Gastrocnemius medialis (tissue), 4 donors: Measurements from ENCODE around the gene DSG2. TPM values are rescaled to one million over a fixed set of nuclear protein-coding genes. Genes with fewer than 3 reads are reported as not detected.

ENCODE experiments used
- ATAC-seq, 2 donors: fragments of 150-250 bp; one replicate each; pipeline ENCODE4 v1.9.1; 2016
- DNase-seq, 2 donors: peaks; one replicate each; pipeline ENCODE4 v3.0.0-alpha.2; 2019
- H3K27ac ChIP-seq, 4 donors: fragments of 200-600 bp; sonication (generic); 1 replicate in 1 of 4; 2 replicates in 3 of 4; pipeline ENCODE4 v1.5.1; 2016 to 2018; ENCODE audit warnings: mild to moderate bottlenecking in 2 of 4, moderate library complexity in 1 of 4
- H3K27me3 ChIP-seq, 3 donors: fragments of 200-600 bp; sonication (generic) in 2 of 3; 1 replicate in 1 of 3; 2 replicates in 2 of 3; pipeline versions ENCODE4 v1.5.1 to v1.6.0; 2016 to 2019; ENCODE audit warnings: mild to moderate bottlenecking in 1 of 3, moderate library complexity in 1 of 3
- H3K36me3 ChIP-seq, 2 donors: fragments of 200-600 bp; sonication (generic) in 1 of 2; one replicate each; pipeline ENCODE4 v1.5.1; 2017 to 2018
- H3K4me1 ChIP-seq, 2 donors: fragments of 200-600 bp; sonication (generic) in 1 of 2; one replicate each; pipeline ENCODE4 v1.5.1; 2016 to 2017; ENCODE audit warnings: mild to moderate bottlenecking in 2 of 2
- H3K4me3 ChIP-seq, 4 donors: fragments of 200-600 bp; sonication (generic) in 3 of 4; 1 replicate in 1 of 4; 2 replicates in 3 of 4; pipeline ENCODE4 v1.5.1; 2016 to 2019; ENCODE audit warnings: mild to moderate bottlenecking in 2 of 4
- H3K9me3 ChIP-seq, 3 donors: fragments of 200-600 bp; sonication (generic) in 2 of 3; 1 replicate in 1 of 3; 2 replicates in 2 of 3; pipeline ENCODE4 v1.5.1; 2016 to 2019
- CTCF ChIP-seq, 5 experiments: fragments of 450-650 bp in 3 of 5; fragments of 200-600 bp in 2 of 5; sonication (generic) in 2 of 5; IDR thresholded peaks in 4 of 5; conservative IDR thresholded peaks in 1 of 5; 1 replicate in 4 of 5; 2 replicates in 1 of 5; pipeline ENCODE4 v1.5.1; 2016 to 2019; ENCODE audit warnings: antibody characterized with exemption in 5 of 5, mild to moderate bottlenecking in 3 of 5, moderate library complexity in 3 of 5
- POLR2A ChIP-seq, 2 donors: fragments of 450-650 bp; IDR thresholded peaks; one replicate each; pipeline ENCODE4 v1.6.1; 2017; ENCODE audit warnings: antibody characterized with exemption in 2 of 2, mild to moderate bottlenecking in 2 of 2, moderate library complexity in 2 of 2
- in situ Hi-C, 4 donors: fragments of 200-750 bp; cut with MboI; loops; one replicate each; pipeline versions ENCODE4 v1.15.0 to v1.8.0; 2017; ENCODE audit warnings: low sequenced_read_pairs in 4 of 4
- intact Hi-C: fragments of 100-400 bp; cut with DNase I; formaldehyde crosslinking; loops from one replicate; pipeline ENCODE4 v1.15.1; 2023; ENCODE audit warnings: low total_unique reads
- total RNA-seq, 4 donors: library from RNA; depleted of rRNA; stranded (reverse); fragments of >200 nt; gene quantifications; one replicate each; pipeline versions ENCODE4 v1.1.0 to v1.2.3, GENCODE V29; 2016

DSG2 gene
- total RNA-seq, 4 donors from 2014 or later: 0.61 to 3.7 (median 2.0) TPM

GRCh38 chr18:31572368-31572767, 74.4 kb downstream of the DSG2 start:
- in situ Hi-C loops: loop anchor here in 3 of 4 donors (25.0 kb wide), 2 partner anchors 240 to 390 kb away; no protein-coding TSS in a partner anchor
- TF ChIP-seq CTCF (IDR thresholded peaks at IDR 0.05 in 4 of 5, conservative IDR thresholded peaks at IDR 0.05 in 1 of 5) (no peak), POLR2A (IDR thresholded peaks at IDR 0.05) (no peak)
- DNase-seq: no peak

GRCh38 chr18:31573051-31573450, 75.1 kb downstream of the DSG2 start:
- intact Hi-C loops (no loop called here), in situ Hi-C loops (loop anchor here in 3 of 4 donors (25.0 kb wide), 2 partner anchors 239 to 389 kb away; no protein-coding TSS in a partner anchor)
- Histone ChIP-seq H3K36me3 (no peaks in the 10 kb centered on the region), H3K27me3 (no peaks in the 10 kb centered on the region), H3K4me1 (no peaks in the 10 kb centered on the region), H3K4me3 (no peak overlapping the region), H3K9me3 (no peaks in the 10 kb centered on the region), H3K27ac (no peak overlapping the region)
- TF ChIP-seq CTCF (IDR thresholded peaks at IDR 0.05 in 4 of 5, conservative IDR thresholded peaks at IDR 0.05 in 1 of 5) (no peak), POLR2A (IDR thresholded peaks at IDR 0.05) (no peak)
- ATAC-seq: no peak
- DNase-seq: no peak

More at GRCh38 chr18:31572368-31572767, 74.4 kb downstream of the DSG2 start:
- no peak for ATAC-seq
- Histone ChIP-seq H3K9me3 (no peaks in the 10 kb centered on the region), H3K4me3 (no peak overlapping the region), H3K4me1 (no peaks in the 10 kb centered on the region), H3K27me3 (no peaks in the 10 kb centered on the region), H3K27ac (no peak overlapping the region), H3K36me3 (no peaks in the 10 kb centered on the region)
- intact Hi-C loops: no loop called here

GRCh38 chr18:31574359-31574758, 76.4 kb downstream of the DSG2 start:
- intact Hi-C loops: no loop called here
- in situ Hi-C loops: loop anchor here in 3 of 4 donors (25.0 kb wide), 2 partner anchors 238 to 388 kb away; no protein-coding TSS in a partner anchor
- ATAC-seq: no peak

GRCh38 chr18:31575515-31576257, 77.7 kb downstream of the DSG2 start:
- Histone ChIP-seq H3K9me3 (no peaks in the 10 kb centered on the region), H3K27me3 (no peaks in the 10 kb centered on the region), H3K4me3 (no peak overlapping the region), H3K36me3 (no peaks in the 10 kb centered on the region), H3K27ac (no peak overlapping the region), H3K4me1 (no peaks in the 10 kb centered on the region)
- ATAC-seq (no peak), DNase-seq (no peak)
- in situ Hi-C loops: no loop called here
- intact Hi-C loops: no loop called here
- TF ChIP-seq POLR2A (IDR thresholded peaks at IDR 0.05) (no peak), CTCF (IDR thresholded peaks at IDR 0.05 in 4 of 5, conservative IDR thresholded peaks at IDR 0.05 in 1 of 5) (no peak)

More at GRCh38 chr18:31574359-31574758, 76.4 kb downstream of the DSG2 start:
- Histone ChIP-seq H3K4me3 (no peak overlapping the region), H3K4me1 (no peaks in the 10 kb centered on the region), H3K36me3 (no peaks in the 10 kb centered on the region), H3K27ac (no peak overlapping the region), H3K9me3 (no peaks in the 10 kb centered on the region), H3K27me3 (no peaks in the 10 kb centered on the region)
- no peak for DNase-seq
- no peak for TF ChIP-seq POLR2A (IDR thresholded peaks at IDR 0.05)
- no peak for TF ChIP-seq CTCF (IDR thresholded peaks at IDR 0.05 in 4 of 5, conservative IDR thresholded peaks at IDR 0.05 in 1 of 5)
